ENCODE data around the gene PARP9. TPM values are rescaled to one million over a fixed set of nuclear protein-coding genes. Genes with fewer than 3 reads are reported as not detected.

Gene PARP9
- total and polyA plus RNA-seq, 2 of the 4 experiments (the other 2 are of a cell fraction): 6.7 to 7.7 TPM

- intact Hi-C loops (cut with micrococcal nuclease) (no loop called here), in situ Hi-C loops (cut with MboI; ENCODE audit: low sequenced_read_pairs) (no loop called here), dilution Hi-C loops (cut with HindIII; ENCODE audit: low sequenced_read_pairs, unreplicated experiment) (no loop called here)
- no peak overlapping the region for H2AK5ac ChIP-seq (ENCODE audit: low read depth, low read length)
- H3K4ac ChIP-seq (ENCODE audit: low read depth, low read length): no peak overlapping the region
- H3K9me3 ChIP-seq (ENCODE audit: control insufficient read depth, insufficient read depth, low read length): no peaks in the 10 kb centered on the region
- CTCF ChIA-PET: no interaction called here
- no peak overlapping the region for H4K8ac ChIP-seq (ENCODE audit: low read depth in 2 of 2, low read length in 2 of 2)
- no peaks in the 10 kb centered on the region for H3K36me3 ChIP-seq (ENCODE audit: control insufficient read depth, insufficient read depth, low read length)
- H4K20me1 ChIP-seq (ENCODE audit: insufficient read depth, low read length): peaks cover 76% of the 10 kb centered on the region
- H3K4me2 ChIP-seq (ENCODE audit: low read depth, low read length): no peak overlapping the region
- no peak for ATAC-seq (ENCODE audit: low read depth)
- DNase-seq: no peak
- H3K14ac ChIP-seq (replicated peaks; ENCODE audit: low read depth, low read length): no peak overlapping the region
- H3K56ac ChIP-seq (ENCODE audit: extremely low read depth, insufficient read depth, low read length): no peak overlapping the region
- H2BK20ac ChIP-seq (ENCODE audit: low read depth, low read length): no peak overlapping the region
- H3K18ac ChIP-seq (ENCODE audit: low read depth, low read length): no peak overlapping the region
- POLR2A ChIA-PET (ENCODE audit: unreplicated experiment): no interaction called here
- no peak overlapping the region for H3K4me3 ChIP-seq (ENCODE audit: insufficient read depth, low read depth, low read length)
- H3K27ac ChIP-seq (ENCODE audit: insufficient read depth, low read length): no peak overlapping the region
- H3K9ac ChIP-seq (ENCODE audit: low read depth, low read length): no peak overlapping the region
- no peak overlapping the region for H2BK15ac ChIP-seq (ENCODE audit: low read depth, low read length)
- H3K27me3 ChIP-seq (ENCODE audit: control insufficient read depth, insufficient read depth, low read length): no peaks in the 10 kb centered on the region
- 0 out of 2 replicates have a peak, but pooled peaks cover 4% of the 10 kb centered on the region for H3K4me1 ChIP-seq (ENCODE audit: control insufficient read depth, insufficient read depth, low read length)
- TF ChIP-seq POLR2A (IDR thresholded peaks at IDR 0.05; ENCODE audit: low read depth, low read length) (no peak), RAD21 (IDR thresholded peaks at IDR 0.05; ENCODE audit: low read length) (no peak), RFX5 (IDR thresholded peaks at IDR 0.05; ENCODE audit: low read depth, low read length) (no peak), SMC3 (IDR thresholded peaks at IDR 0.05; ENCODE audit: low read depth, low read length) (no peak), MXI1 (IDR thresholded peaks at IDR 0.05; ENCODE audit: borderline replicate concordance, low read depth, low read length) (no peak), BHLHE40 (IDR thresholded peaks at IDR 0.05; ENCODE audit: low read depth, low read length) (no peak), USF2 (IDR thresholded peaks at IDR 0.05; ENCODE audit: low read depth, low read length) (no peak), FOS (IDR thresholded peaks at IDR 0.05; ENCODE audit: low read depth, low read length) (no peak), NFE2L2 (IDR thresholded peaks at IDR 0.05; ENCODE audit: low read depth, low read length) (no peak), MAZ (IDR thresholded peaks at IDR 0.05; ENCODE audit: borderline replicate concordance, low read depth, low read length) (no peak), MAFK (IDR thresholded peaks at IDR 0.05; ENCODE audit: low read depth, low read length) (no peak), RCOR1 (IDR thresholded peaks at IDR 0.05; ENCODE audit: insufficient replicate concordance, low read length) (no peak), CTCF (conservative IDR thresholded peaks at IDR 0.05; ENCODE audit: low read depth, low read length) (no peak), CHD1 (IDR thresholded peaks at IDR 0.05; ENCODE audit: low read depth, low read length) (no peak), ELK1 (IDR thresholded peaks at IDR 0.05; ENCODE audit: borderline replicate concordance, low read depth, low read length) (no peak), CEBPB (IDR thresholded peaks at IDR 0.05; ENCODE audit: low read depth, low read length) (no peak)
- peaks cover 6% of the 10 kb centered on the region; the same call in 1 of the 2 replicates for H3K9me1 ChIP-seq (ENCODE audit: insufficient read depth, low read length)
- peaks cover 6 to 40% of the 10 kb centered on the region in 2 experiments; a peak in 3 of 4 replicates for H3K79me1 ChIP-seq (ENCODE audit: low read depth in 1 of 2, low read length in 2 of 2)
- no peak overlapping the region for H4K91ac ChIP-seq (ENCODE audit: insufficient read depth, low read depth, low read length)
- no peak overlapping the region for H4K5ac ChIP-seq (ENCODE audit: low read depth, low read length)
- H2AK9ac ChIP-seq (replicated peaks; ENCODE audit: low read depth, low read length, poor library complexity): no peak overlapping the region
- no peak overlapping the region for H2BK120ac ChIP-seq (ENCODE audit: low read depth, low read length)
- no peak overlapping the region for H2AFZ ChIP-seq (replicated peaks; ENCODE audit: low read length, poor library complexity)
- H3K23ac ChIP-seq (ENCODE audit: low read depth, low read length): no peak overlapping the region
- WGBS, 2 experiments (ENCODE audit: extremely low coverage in 2 of 2, insufficient read length in 1 of 2): no CpG with 5 or more reads among the region's 2 CpGs
- no peak overlapping the region for H2BK5ac ChIP-seq (ENCODE audit: low read depth, low read length, poor library complexity, severe bottlenecking)
- no TSS peak for BruUV-seq (replicated peaks)
Observed at GRCh38 chr3:122508135-122508914, 55.8 kb downstream of the PARP9 start.

Measured in IMR-90 (cell line).